SK-N-SH (cell line): ENCODE results near the gene FGGY. TPM values are rescaled to one million over a fixed set of nuclear protein-coding genes. Genes with fewer than 3 reads are reported as not detected.
A peak's percentile ranks its signal among the peaks of the same experiment; 100 is the strongest.

ENCODE experiments used
- CTCF ChIA-PET: fragments of 300-600, 350-600 bp; formaldehyde crosslinking; extraction: SDS; loops from one replicate; lab custom pipeline; 2021; lab: Yijun Ruan, JAX
- POLR2A ChIA-PET: fragments of 350-600 bp; sonication (Branson Sonifier 250); formaldehyde crosslinking; extraction: SDS; loops from one replicate; lab custom pipeline; 2020; ENCODE audit warnings: antibody characterized with exemption, inconsistent platforms; lab: Yijun Ruan, JAX
- DNase-seq: peaks from one replicate; pipeline ENCODE4 v3.0.0; 2012
- H2AFZ ChIP-seq: fragments of 200-600 bp; sonication (generic); 2 replicates; pipeline ENCODE4 v1.8.1; 2016; ENCODE audit warnings: antibody characterized with exemption, mild to moderate bottlenecking, low read depth
- H3F3A ChIP-seq: fragments of 200-600 bp; sonication (generic); replicated peaks from 2 replicates; pipeline ENCODE3; 2016; ENCODE audit warnings: antibody characterized with exemption, mild to moderate bottlenecking; ENCODE audit not compliant: insufficient read depth
- H3K27ac ChIP-seq, 2 experiments: fragments of 200-500 bp in 1 of 2; fragments of 200-600 bp in 1 of 2; sonication (Bioruptor generic) in 1 of 2; sonication (generic), shearing (Covaris generic) in 1 of 2; 2 replicates each; pipeline versions ENCODE4 v1.5.1 to v1.6.1; 2014 to 2016; ENCODE audit warnings: low read depth in 2 of 2, inconsistent platforms in 1 of 2, low read length in 1 of 2, mild to moderate bottlenecking in 1 of 2, mixed read lengths in 1 of 2
- H3K27me3 ChIP-seq: fragments of 200-600 bp; sonication (generic), shearing (Covaris generic); 2 replicates; pipeline ENCODE4 v1.6.1; 2016; ENCODE audit warnings: mixed run types; ENCODE audit not compliant: insufficient read depth
- H3K36me3 ChIP-seq, 2 experiments: fragments of 200-500 bp in 1 of 2; fragments of 200-600 bp in 1 of 2; sonication (Bioruptor generic) in 1 of 2; sonication (generic) in 1 of 2; replicated peaks in 1 of 2; 2 replicates each; pipeline versions ENCODE3 to v1.5.1; 2014 to 2016; ENCODE audit warnings: low read length in 1 of 2, mild to moderate bottlenecking in 1 of 2; ENCODE audit not compliant: insufficient read depth in 2 of 2, control insufficient read depth in 1 of 2
- H3K4me1 ChIP-seq, 2 experiments: fragments of 200-500 bp in 1 of 2; fragments of 200-600 bp in 1 of 2; sonication (Bioruptor generic) in 1 of 2; sonication (generic), shearing (Covaris generic) in 1 of 2; 2 replicates each; pipeline versions ENCODE4 v1.5.1 to v1.6.1; 2014 to 2016; ENCODE audit warnings: low read depth in 1 of 2, low read length in 1 of 2, mixed run types in 1 of 2; ENCODE audit not compliant: insufficient read depth in 2 of 2, control insufficient read depth in 1 of 2
- H3K4me2 ChIP-seq: fragments of 200-600 bp; sonication (generic), shearing (Covaris generic); 2 replicates; pipeline ENCODE4 v1.6.1; 2017; ENCODE audit warnings: mixed run types
- H3K4me3 ChIP-seq, 2 experiments: fragments of 200-500 bp in 1 of 2; fragments of 200-600 bp in 1 of 2; sonication (Bioruptor generic) in 1 of 2; sonication (generic), shearing (Covaris generic) in 1 of 2; 2 replicates each; pipeline versions ENCODE4 v1.5.1 to v1.8.1; 2014 to 2016; ENCODE audit warnings: low read depth in 2 of 2, inconsistent platforms in 1 of 2, low read length in 1 of 2, mild to moderate bottlenecking in 1 of 2, mixed read lengths in 1 of 2, moderate library complexity in 1 of 2
- H3K79me2 ChIP-seq: fragments of 200-600 bp; sonication (generic); 2 replicates; pipeline ENCODE4 v1.8.1; 2017; ENCODE audit warnings: mild to moderate bottlenecking; ENCODE audit not compliant: insufficient read depth
- H3K9ac ChIP-seq: fragments of 200-600 bp; sonication (generic); 2 replicates; pipeline ENCODE4 v1.6.1; 2017; ENCODE audit warnings: mixed run types
- H3K9me2 ChIP-seq: fragments of 200-600 bp; sonication (generic); 2 replicates; pipeline ENCODE4 v1.6.1; 2017; ENCODE audit warnings: mixed run types
- H3K9me3 ChIP-seq: fragments of 200-600 bp; sonication (generic); 2 replicates; pipeline ENCODE4 v1.6.1; 2017; ENCODE audit warnings: mixed run types, mild to moderate bottlenecking, moderate library complexity
- H4K20me1 ChIP-seq: fragments of 200-600 bp; sonication (generic); 2 replicates; pipeline ENCODE4 v1.6.1; 2017; ENCODE audit warnings: mild to moderate bottlenecking, mixed run types; ENCODE audit not compliant: insufficient read depth
- CHD2 ChIP-seq: fragments of 150-350 bp; IDR thresholded peaks from 2 replicates; pipeline ENCODE4 v1.6.1; 2018; ENCODE audit warnings: low read length; ENCODE audit not compliant: partially characterized antibody
- CTCF ChIP-seq: fragments of 200-600 bp; sonication (generic); IDR thresholded peaks from 2 replicates; pipeline ENCODE4 v1.6.1; 2017; ENCODE audit warnings: antibody characterized with exemption, mild to moderate bottlenecking, moderate library complexity
- ELF1 ChIP-seq: IDR thresholded peaks from 2 replicates; pipeline ENCODE4 v1.4.0; 2012
- EP300 ChIP-seq, 2 experiments: IDR thresholded peaks; 2 replicates each; pipeline versions ENCODE4 v1.4.0 to v1.6.1; 2012; ENCODE audit warnings: borderline replicate concordance in 1 of 2, low read depth in 1 of 2, low read length in 1 of 2
- EZH2phosphoT487 ChIP-seq: fragments of 200-600 bp; sonication (generic); IDR thresholded peaks from 2 replicates; pipeline ENCODE4 v1.6.1; 2017; ENCODE audit warnings: low read depth, mixed run types, mild to moderate bottlenecking, antibody characterized with exemption, moderate library complexity, borderline replicate concordance
- FOSL2 ChIP-seq: IDR thresholded peaks from 2 replicates; pipeline ENCODE4 v1.4.0; 2012; ENCODE audit warnings: low read depth, mild to moderate bottlenecking, moderate library complexity, borderline replicate concordance
- FOXJ3 ChIP-seq: sonication (generic); formaldehyde crosslinking; IDR thresholded peaks from 2 replicates; pipeline ENCODE4 v1.5.1; 2020; ENCODE audit warnings: mild to moderate bottlenecking, missing genetic modification reagents
- FOXM1 ChIP-seq: IDR thresholded peaks from 2 replicates; pipeline ENCODE4 v1.4.0; 2012; ENCODE audit warnings: low read depth, mild to moderate bottlenecking
- GABPA ChIP-seq: IDR thresholded peaks from 2 replicates; pipeline ENCODE4 v1.4.0; 2012; ENCODE audit warnings: low read depth, mild to moderate bottlenecking
- JUND ChIP-seq: IDR thresholded peaks from 2 replicates; pipeline ENCODE4 v1.4.0; 2012
- MEF2A ChIP-seq: IDR thresholded peaks from 2 replicates; pipeline ENCODE4 v1.4.0; 2012; ENCODE audit warnings: low read depth, borderline replicate concordance
- MXI1 ChIP-seq: IDR thresholded peaks from 2 replicates; pipeline ENCODE4 v1.6.1; 2012; ENCODE audit warnings: mild to moderate bottlenecking, low read depth, low read length, improper control_type of control experiment
- NFIC ChIP-seq: IDR thresholded peaks from 2 replicates; pipeline ENCODE4 v1.4.0; 2012; ENCODE audit warnings: borderline replicate concordance
- NRF1 ChIP-seq: IDR thresholded peaks from 2 replicates; pipeline ENCODE4 v1.6.1; 2012; ENCODE audit warnings: low read depth, mild to moderate bottlenecking, low read length
- PBX3 ChIP-seq: IDR thresholded peaks from 2 replicates; pipeline ENCODE4; 2012
- POLR2AphosphoS5 ChIP-seq: IDR thresholded peaks from 2 replicates; pipeline ENCODE4 v1.6.1; 2012; ENCODE audit warnings: low read depth, low read length
- RAD21 ChIP-seq: IDR thresholded peaks from 2 replicates; pipeline ENCODE4 v1.6.1; 2012; ENCODE audit warnings: mild to moderate bottlenecking, low read length
- RCOR1 ChIP-seq: fragments of 150-350 bp; IDR thresholded peaks from 2 replicates; pipeline ENCODE4 v1.6.1; 2017; ENCODE audit warnings: antibody characterized with exemption, low read length
- REST ChIP-seq: IDR thresholded peaks from 2 replicates; pipeline ENCODE4 v1.6.1; 2012; ENCODE audit warnings: mild to moderate bottlenecking, low read depth, low read length, moderate library complexity
- RXRA ChIP-seq: IDR thresholded peaks from 2 replicates; pipeline ENCODE4 v1.4.0; 2012; ENCODE audit warnings: low read depth, mild to moderate bottlenecking, borderline replicate concordance
- SIN3A ChIP-seq: IDR thresholded peaks from 2 replicates; pipeline ENCODE4 v1.6.1; 2012; ENCODE audit warnings: low read depth, mild to moderate bottlenecking, low read length, moderate library complexity, borderline replicate concordance
- TAF1 ChIP-seq: IDR thresholded peaks from 2 replicates; pipeline ENCODE4 v1.6.1; 2012; ENCODE audit warnings: low read depth, mild to moderate bottlenecking, low read length, moderate library complexity, borderline replicate concordance
- TCF12 ChIP-seq: IDR thresholded peaks from 2 replicates; pipeline ENCODE4 v1.4.0; 2012
- TEAD4 ChIP-seq: IDR thresholded peaks from 2 replicates; pipeline ENCODE4 v1.4.0; 2012; ENCODE audit warnings: mild to moderate bottlenecking, borderline replicate concordance; ENCODE audit not compliant: insufficient read depth
- USF1 ChIP-seq: IDR thresholded peaks from 2 replicates; pipeline ENCODE4 v1.4.0; 2012; ENCODE audit warnings: low read depth, borderline replicate concordance
- ZBTB33 ChIP-seq: IDR thresholded peaks from 2 replicates; pipeline ENCODE4 v1.4.0; 2012; ENCODE audit warnings: low read depth, borderline replicate concordance
- WGBS: methylation state at CpG from one replicate; pipeline ENCODE4 v1.1.6; 2017; ENCODE audit warnings: low lambda C conversion rate; 5-methylcytosine and 5-hydroxymethylcytosine counted together
- polyA plus RNA-seq, 3 experiments: library from polyadenylated mRNA; depleted of rRNA; stranded (reverse); fragments of >200 nt; gene quantifications; 2 replicates each; pipeline ENCODE4 v1.2.3, GENCODE V29; 2012

The FGGY gene
- polyA plus RNA-seq, 1 of the 3 experiments (the other 2 are of a cell fraction), result 10.3 TPM

GRCh38 chr1:59767119-59767518, 470.2 kb downstream of the FGGY start:
- CTCF ChIA-PET, result interaction anchor here (0.7 to 2.5 kb wide), 2 partner anchors 39 to 180 kb away, joined by 3 to 6 read pairs; no protein-coding TSS in a partner anchor
- peaks cover 3% of the 10 kb centered on the region for H3F3A ChIP-seq
- WGBS, result 3% methylated on average over 2 of the region's 2 CpGs
- H3K9me2 ChIP-seq, result no peaks in the 10 kb centered on the region
- H3K27ac ChIP-seq, result peak overlapping the region; percentile 69 to 85
- H3K79me2 ChIP-seq, result no peaks in the 10 kb centered on the region
- H3K4me3 ChIP-seq, result no peak overlapping the region
- H3K4me1 ChIP-seq, result peaks cover 34 to 39% of the 10 kb centered on the region in 2 experiments
- no peaks in the 10 kb centered on the region for H3K9me3 ChIP-seq
- H3K36me3 ChIP-seq, result no peaks in the 10 kb centered on the region
- no peak overlapping the region for H3K9ac ChIP-seq
- H2AFZ ChIP-seq, result no peak overlapping the region; the same call in 1 of the 2 replicates
- POLR2A ChIA-PET, result no interaction called here
- peak overlapping the region; percentile 29; the same call in 1 of the 2 replicates for H3K4me2 ChIP-seq
- no peak for DNase-seq
- no peaks in the 10 kb centered on the region for H4K20me1 ChIP-seq
- no peaks in the 10 kb centered on the region for H3K27me3 ChIP-seq
- TF ChIP-seq TEAD4 (peak; percentile 73; the same call in 1 of the 2 replicates), GABPA (0 out of 2 replicates have a peak, but pooled peaks have one; percentile 13), POLR2AphosphoS5 (peak; percentile 82; the same call in 1 of the 2 replicates), MEF2A (0 out of 2 replicates have a peak, but pooled peaks have one; percentile 17), NFIC (no peak), ZBTB33 (no peak), FOXJ3 (no peak), SIN3A (no peak), RAD21 (no peak), EP300 (IDR thresholded peaks at IDR 0.05; ENCODE audit: borderline replicate concordance in 1 of 2, low read depth in 1 of 2, low read length in 1 of 2) (peak; percentile 74 to 77), NRF1 (no peak), REST (no peak), CTCF (no peak), TAF1 (no peak), TCF12 (peak; percentile 95), FOXM1 (no peak), CHD2 (no peak), FOSL2 (peak; percentile 38; the same call in 1 of the 2 replicates), USF1 (no peak), JUND (peak; percentile 79), ELF1 (no peak), RXRA (no peak), MXI1 (0 out of 2 replicates have a peak, but pooled peaks have one; percentile 18), PBX3 (peak; percentile 90; the same call in 1 of the 2 replicates), EZH2phosphoT487 (no peak), RCOR1 (no peak)
